DMS 273 (cell line): ENCODE measurements around the gene TCF4.

ENCODE experiments used
- DNase-seq: peaks from one replicate; lab custom pipeline; 2025; ENCODE audit not compliant: unreplicated experiment; lab: John Stamatoyannopoulos, UW

The TCF4 gene

DNA sequence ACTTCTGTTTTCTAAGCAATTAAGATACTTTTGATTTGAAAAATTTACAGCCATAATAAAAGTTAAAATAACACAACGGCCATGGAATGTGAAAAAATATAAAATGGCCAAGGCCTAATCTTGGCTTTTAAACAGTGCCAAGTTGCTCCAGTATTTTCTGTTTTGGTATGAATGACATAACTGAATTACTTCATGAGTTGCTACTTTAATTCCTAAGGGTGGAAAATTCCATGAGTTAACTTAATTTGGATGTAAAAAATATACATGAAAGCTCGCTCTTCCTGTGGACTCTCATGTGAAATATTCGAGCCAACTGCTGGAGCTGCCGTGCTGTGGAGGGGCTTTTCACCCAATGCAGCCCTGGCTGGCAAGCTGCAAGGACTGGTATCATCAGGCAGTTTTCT is 342.8 kb downstream of the TCF4 start:
- no peak for DNase-seq

DNA sequence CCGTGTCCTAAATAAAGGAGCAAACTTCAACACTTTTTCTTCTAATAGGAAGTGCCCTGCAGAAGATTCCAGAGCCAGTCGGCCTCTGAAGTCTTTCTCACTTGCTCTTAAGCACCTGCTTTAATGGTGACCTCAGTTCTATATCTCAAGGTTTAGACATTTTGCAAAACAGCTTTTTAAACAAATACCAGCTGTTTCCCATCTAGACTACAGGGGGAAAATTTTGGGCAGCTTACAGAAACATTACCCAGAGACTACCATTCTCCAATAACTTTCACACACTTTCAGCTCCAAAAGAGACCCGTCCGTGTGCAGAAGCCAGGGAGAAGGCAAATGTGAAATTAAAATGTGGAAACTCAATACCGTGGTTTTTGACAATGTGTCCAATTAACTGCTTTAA is 343.4 kb downstream of the TCF4 start:
- DNase-seq: no peak

DNA sequence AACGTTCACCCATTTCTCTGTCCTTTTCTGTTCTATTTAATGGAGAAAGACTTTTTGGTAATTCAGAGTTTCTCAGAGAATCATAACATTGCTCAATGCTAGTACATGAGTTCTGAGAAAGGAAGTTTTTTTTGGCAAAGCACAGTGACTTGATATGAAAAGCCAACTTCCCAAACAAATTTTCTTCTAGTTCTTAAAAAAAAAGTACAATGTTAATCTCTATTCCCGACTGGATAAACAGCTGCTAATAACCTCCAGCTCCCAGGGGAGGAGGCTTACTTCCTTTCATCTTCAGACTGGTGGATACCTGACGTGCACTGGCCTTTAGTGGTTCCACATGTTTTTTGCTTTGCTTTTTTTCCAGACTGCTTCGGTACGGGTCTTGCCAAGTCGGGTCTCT is 344.1 kb downstream of the TCF4 start:
- DNase-seq: no peak

DNA sequence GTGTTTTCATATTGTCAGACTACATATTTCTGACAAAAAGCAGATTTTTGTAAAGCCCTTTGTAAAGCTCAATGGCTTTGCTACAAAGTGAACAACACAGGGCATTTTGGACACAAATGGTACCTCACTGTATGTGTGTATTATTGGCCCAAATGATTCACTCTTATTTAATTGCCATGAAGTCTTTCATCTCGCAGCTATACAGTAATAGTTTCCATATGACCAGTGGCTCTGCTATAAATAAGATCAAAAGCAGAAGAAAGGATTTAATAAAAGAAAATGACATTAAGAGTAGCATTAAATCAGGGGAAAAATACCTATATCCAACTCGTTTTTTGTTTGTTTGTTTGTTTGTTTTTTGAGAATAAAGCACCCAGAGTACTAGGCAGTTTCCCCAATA is 344.7 kb downstream of the TCF4 start:
- DNase-seq: no peak

DNA sequence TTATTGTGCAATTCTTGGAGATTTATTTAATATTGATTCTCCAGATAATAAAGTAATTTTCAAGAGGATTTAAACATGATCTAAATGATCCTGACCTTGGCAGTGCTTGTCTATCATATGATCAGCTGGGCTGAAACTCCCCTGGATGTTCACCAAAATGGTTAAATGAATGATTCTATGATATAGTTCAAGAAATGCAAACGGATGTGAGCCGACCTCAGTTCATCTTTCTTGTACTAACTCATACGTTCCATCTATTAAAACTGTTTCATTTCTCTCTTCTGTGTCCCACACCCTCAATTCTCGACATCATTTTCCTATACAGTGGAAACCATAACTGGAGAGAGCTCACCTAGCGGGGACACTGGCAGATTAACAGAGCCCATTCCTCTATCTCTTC is 347.0 kb downstream of the TCF4 start:
- DNase-seq: no peak

DNA sequence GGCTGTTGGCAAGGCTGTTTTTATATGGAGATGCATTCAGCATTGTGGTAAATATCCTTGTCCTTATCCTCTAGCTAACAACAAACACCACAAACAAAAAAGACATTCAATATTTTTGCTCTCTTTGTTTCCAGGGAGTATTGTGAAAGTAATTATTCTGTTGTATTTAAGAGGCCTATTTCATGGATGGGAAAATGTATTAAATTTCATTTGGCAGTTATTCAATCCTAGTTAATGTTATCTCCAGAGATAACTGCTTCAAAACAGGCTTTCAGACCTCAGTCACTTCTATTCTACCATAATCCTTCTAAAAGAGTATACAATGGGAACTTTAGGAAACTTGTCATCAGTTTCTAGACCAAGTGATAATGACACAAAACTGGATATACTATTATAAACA is 348.3 kb downstream of the TCF4 start:
- no peak for DNase-seq

DNA sequence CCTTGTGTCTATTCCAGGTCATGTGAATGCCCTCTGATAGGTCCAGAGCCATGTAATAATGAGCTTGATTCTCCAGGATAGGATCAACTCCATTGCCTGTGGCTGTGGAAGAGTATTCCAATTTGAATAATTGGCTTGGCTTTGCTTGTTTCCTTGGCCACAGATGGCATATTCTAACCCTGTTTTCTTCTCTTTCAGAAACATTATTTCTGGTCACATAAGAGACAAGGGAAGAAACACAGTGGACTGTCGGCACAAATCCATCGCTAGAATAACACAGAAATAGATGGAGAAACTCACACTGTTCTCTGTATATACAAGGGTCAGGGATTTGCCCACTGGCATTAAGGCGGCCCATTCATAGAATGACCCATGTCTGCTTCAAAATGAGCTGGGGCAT is 350.3 kb downstream of the TCF4 start:
- DNase-seq: no peak

DNA sequence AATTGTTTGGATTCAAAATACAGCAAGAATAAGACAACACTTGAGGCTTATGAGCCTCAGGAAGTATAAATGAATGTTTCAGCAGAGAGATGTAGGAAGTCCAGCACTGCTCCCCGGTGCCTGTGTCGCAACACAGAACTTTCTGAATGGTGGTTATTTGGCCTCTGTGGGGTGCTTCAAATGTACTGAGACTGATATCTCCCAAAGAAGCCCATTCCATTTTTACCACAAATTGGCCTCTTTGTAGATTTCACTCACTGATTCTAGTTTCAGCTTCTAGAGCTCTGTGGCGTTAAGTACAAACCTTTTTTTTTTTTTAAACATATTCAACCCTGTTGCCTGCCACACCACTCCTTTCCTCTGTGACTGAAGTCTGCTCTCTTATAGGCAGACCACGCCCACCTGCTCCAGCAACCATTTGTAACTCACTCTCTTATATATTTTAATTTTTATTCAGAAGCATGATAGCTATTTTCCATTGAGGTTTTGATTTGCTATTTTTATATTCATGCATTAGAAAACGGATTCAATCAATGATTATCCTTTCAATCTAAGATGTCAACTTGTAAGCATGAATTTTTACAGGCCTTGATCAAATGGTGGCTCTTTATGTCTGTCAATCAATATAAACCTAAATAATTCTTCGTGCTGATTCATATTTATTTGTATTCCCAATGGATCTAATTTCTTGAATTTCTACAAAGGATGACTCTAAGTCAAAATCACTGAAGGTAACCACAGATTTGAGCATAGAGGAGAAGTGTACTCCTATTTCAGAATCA is 351.7 kb downstream of the TCF4 start:
- no peak for DNase-seq

DNA sequence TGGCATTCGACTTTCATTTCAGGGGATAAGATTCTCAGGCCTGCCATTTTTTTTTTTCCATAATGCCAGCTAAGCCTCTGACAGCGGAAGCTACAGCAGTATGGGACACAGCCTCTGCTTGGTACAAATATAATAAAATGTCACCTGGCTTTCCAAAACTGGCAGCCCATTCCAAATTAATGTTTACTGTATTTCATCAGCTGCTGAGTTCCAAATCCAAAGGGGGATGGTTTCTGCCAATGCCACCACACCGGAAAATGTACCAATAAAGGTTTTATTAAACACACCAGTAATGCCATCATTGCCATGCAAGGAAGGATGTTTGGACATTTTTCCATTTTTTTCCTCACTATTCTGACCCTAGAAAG is 352.9 kb downstream of the TCF4 start:
- DNase-seq: no peak

DNA sequence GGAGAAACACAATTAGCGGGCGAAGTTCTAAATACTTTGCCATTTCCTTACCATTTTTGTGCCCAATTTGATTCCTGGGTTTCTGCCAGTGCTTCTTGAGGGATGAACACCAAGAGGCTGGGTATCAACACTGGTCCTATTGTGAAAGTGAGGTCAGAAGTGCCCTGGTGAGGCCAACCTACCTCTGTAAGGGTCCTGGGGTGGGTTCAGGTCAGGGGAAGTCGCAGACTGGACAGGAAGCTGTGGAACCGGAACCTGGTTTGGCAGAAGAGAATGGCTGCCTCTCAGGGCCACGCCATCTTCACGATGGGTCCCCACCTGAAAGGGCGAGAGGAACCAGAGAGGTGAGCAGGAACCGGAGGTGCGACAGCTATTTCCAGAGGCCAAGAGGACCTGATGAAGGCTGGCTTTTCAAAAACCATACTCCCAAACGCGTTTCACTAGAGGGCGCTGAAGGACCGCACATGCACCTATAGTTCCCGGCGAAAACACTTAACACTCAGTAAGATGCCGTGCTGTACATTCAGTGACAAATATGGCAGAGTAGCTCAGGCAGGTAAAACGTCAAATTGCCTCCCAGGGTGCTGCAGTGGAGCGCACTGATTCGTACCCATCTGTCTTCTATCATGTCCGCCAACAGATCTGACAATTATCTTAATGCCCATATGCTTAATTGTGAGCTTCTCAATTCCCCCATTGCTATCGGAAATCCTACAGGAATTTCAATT is 353.5 kb downstream of the TCF4 start:
- DNase-seq: peak; percentile 89

DNA sequence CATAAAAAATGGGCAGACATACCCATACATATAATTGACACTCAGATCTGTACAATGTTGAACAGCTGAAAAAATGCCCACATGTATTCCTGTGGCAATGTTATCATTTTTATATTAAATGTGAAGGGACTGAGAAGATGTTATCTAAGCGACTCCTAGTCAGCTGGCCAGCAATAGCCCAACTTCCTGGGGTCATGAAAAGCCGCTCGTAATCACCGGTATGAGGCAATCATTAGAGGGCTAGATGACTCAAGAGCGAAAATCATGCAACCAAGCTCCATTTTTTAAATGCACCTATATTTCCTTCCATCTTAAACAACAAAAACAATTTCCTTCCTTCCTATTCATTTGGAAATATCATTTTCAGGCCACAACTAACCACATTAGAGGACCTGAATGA is 354.1 kb downstream of the TCF4 start:
- DNase-seq: no peak

DNA sequence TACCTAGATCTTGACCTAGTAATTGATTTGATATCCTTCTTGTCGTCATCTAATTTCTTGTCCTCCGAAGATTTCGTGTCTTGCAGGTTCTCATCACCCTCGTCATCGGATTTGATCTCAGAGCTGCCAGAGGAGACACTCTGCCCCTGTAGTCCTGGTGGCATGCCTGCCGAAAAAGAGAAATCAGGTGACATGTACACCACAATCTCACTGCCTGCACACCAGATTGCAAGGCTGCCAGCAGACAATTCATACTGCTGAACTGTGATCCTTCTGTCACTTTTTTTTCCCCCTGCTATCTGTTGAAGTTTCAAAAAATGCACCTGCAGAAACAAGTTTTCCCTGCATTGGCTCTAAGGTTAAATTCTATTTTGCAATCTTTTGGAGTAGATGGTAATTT is 355.5 kb downstream of the TCF4 start:
- DNase-seq: no peak

DNA sequence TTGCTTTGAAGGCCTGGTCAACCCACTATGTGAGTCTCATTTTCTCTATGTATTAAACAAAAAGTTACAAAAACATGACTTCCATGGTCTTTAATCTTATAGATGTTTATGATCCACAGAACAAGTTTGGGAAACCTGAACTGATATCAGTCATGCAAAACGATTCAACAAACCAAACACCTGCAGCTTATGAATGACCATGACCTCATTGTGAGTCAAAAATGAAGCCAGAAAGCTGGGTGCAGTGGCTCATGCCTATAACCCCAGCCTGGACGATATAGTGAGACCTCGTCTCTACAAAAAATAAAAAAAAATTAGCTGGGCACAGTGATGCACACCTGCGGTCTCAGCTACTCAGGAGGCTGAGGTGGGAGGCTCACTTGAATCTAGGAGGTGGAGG is 358.3 kb downstream of the TCF4 start:
- no peak for DNase-seq

DNA sequence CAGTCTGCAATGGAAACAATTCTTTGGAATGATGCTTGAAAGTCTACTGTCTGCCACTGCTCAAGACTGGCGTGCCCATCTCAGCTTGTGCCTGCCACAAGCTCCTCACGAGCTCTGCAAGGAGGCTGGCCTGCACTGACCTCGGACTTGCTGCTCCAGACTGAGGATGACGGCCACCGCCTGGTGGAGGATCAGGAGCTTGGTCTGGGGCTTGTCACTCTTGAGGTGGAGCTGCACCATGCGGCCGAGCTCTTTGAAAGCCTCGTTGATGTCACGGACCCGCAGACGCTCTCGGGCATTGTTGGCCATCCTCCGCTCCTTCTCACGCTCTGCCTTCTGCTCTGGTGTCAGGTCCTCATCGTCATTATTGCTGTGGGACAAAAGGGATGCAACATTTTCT is 359.3 kb downstream of the TCF4 start:
- DNase-seq: no peak

DNA sequence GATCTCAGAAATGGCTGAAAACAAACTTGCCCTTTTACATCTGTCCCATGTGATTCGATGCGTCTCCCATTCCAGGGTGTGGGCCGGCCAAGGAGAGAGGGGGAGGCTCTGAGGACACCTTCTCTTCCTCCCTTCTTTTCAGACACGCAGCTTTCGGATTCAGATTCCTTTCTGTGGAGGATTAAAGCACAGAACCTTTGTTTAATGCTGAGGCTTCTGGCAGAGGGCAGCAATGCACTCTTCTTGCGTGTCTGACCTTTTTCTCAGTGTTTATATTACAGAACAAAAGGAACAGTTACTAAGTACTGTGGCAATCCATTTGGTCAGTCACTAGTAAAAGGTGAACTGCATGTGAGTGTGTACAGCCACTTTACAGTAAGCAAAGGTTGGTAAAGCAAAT is 359.8 kb downstream of the TCF4 start:
- DNase-seq: no peak

DNA sequence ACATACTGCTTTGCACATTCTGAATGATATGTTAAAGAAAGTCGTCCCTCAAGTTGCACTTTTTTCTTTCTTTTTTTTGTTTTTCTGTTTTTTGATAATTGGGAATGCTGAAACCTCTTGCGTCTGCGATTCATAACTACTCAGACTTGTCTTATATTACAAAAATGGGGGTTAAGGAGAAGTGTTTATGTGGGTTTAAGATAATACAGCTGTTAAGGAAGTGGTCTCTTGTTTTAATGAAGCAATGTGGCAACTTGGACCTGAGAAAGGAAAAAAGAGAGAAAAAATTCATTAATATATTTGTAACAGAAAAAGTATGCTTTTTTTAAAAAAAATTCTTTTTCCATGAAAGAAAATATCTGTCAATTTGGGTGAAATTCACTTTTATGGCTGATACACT is 360.2 kb downstream of the TCF4 start:
- no peak for DNase-seq

DNA sequence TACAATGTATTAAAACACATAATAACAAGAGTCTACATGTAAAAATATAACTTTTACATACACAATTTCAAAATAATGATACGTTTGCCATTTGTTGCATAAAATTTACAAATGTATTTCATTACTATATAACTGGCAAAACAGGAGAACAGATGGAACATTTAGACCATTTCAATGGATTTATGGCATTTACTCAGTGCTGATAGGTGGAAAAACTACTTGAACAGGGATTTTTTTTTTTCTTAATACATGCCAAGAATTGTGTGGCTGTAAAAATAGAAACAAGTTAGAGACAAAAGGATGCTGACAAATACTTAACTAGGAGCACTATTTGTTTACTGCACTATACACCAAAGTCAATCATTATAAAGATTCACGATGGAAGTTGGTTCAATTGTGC is 361.9 kb downstream of the TCF4 start:
- DNase-seq: no peak

DNA sequence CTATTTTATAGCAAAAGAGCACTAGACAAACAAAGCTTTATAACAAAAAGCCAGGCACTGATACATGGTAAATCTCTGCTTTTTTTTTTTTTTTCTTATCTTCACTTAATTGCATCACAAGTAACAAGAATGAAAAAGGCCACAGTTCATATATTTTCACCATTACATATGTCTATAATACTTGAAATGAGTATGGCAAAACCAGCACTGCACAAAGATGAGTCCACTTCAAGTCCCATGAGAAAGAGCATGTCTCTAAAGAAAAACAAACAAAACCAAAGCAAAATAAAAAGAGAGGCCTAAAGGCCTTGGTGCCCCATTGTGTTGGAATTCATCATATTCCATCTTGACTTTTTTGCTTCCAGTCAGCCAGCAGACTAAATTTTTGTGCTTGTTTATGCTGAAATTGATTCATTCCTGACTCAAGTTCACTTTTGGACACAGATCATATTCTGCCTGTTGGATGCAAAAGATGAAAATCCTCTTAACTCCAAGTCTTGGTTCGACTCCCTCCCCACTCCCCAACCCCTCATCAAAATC is 363.8 kb downstream of the TCF4 start:
- no peak for DNase-seq

DNA sequence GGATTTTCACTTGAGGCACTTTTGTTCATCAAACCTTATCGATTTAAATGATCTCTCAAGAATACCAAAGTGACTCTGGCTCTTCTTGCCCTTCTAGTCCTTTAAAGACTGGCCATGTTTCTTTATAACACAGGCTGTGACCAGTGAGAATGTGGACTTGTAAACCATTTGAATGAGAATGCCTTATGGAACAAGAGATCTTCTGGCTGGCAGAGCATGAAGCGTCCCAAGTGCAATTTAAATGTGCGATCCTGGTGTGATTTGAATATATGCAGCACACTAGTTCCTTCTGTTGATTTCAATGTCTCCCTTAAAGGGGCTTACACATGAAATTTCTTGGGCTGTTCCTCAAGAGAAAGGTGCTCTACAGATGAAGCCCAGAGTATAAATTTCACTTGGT is 366.4 kb downstream of the TCF4 start:
- no peak for DNase-seq

DNA sequence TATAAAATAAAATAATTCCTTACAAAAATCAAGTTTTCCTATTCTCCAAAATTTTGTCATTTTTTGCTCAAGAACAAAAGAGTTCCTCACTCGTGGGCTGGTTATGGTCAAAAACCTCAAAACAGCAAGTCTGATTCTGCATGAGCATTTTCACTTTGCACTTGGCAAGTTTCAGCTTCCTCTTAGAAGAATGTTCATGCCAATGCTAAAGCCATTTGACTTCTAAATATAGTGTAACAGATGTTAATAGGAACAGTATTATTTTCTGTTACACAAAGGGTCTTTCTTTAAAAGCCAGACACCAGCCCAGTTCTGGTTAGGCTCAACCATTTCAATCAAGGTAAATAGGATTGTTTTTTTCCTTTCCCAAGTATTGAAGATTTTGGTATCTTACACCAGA is 367.5 kb downstream of the TCF4 start:
- no peak for DNase-seq

DNA sequence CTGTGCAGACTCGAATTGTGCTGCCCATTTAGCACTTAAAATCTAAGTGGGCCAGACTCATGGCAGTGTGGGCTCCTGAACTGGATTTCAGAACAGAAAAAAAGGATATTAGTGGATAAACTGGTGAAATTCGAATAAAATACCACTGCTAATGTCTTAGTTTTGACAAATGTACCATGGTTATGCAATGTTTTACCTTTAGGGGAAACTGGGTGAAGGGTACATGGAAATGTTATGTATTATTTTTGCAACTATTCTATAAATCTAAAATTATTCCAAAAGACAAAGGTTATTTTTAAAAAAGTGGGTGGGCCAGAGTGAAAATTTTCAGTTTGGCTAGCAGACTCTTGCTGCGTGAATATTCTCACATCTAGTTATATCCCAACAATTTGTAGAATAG is 368.2 kb downstream of the TCF4 start:
- DNase-seq: no peak

DNA sequence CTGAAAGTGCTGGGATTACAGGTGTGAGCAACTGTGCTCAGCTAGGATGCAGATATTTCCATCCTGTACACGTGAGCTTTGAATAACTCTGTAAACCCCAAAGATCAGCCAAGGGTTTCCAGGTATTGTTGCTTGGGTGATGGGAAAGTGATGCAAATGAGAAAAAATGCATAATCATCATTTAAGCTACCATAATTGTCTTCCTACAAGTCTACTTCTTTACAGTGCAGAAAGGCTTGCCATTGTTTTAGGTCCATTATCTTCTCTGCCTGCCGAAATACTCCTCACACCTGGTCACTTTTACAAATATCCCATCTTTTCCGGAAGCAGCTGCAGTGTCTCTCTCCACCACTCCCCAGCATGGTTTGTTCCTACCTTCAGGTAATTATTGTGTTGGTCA is 368.9 kb downstream of the TCF4 start:
- no peak for DNase-seq

DNA sequence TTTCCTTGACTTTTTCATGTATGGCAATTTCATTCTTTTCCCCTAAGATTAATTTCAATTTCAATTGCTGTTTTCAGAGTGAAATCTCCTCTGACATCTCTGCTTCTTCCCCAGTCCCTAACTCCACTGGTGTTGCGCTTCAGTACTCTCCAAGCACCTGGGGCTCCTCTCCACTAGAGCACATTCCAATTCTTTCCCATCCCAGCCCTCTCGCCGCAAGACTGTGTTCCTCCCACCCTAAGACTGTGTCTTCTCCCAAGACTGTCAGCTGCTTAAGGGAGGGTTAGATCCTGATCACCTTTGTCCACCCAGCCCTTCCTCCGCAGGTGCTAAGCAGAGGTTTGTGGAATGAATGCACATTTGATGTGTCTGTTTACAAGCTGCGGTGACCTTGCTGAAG is 373.0 kb downstream of the TCF4 start:
- no peak for DNase-seq
